HEK293 (cell line): Measurements from ENCODE around the gene AGBL3.

Source experiments
- HIC1 ChIP-seq: fragments of 450-650 bp; formaldehyde crosslinking; IDR thresholded peaks from 2 replicates; pipeline ENCODE4 v1.5.1; 2016; ENCODE audit warnings: missing biosample characterization, missing genetic modification characterization
- MEIS1 ChIP-seq: sonication (generic); formaldehyde crosslinking; IDR thresholded peaks from 2 replicates; pipeline ENCODE4 v1.8.1; 2022; ENCODE audit warnings: missing genetic modification reagents, mild to moderate bottlenecking, borderline replicate concordance
- REST ChIP-seq: fragments of 450-650 bp; formaldehyde crosslinking; IDR thresholded peaks from 2 replicates; pipeline ENCODE4 v1.5.1; 2016; ENCODE audit warnings: missing biosample characterization, missing genetic modification characterization
- ZNF302 ChIP-seq: fragments of 450-650 bp; formaldehyde crosslinking; IDR thresholded peaks from 2 replicates; pipeline ENCODE4 v1.5.1; 2016; ENCODE audit warnings: missing biosample characterization, missing genetic modification characterization, low read depth
- ZNF362 ChIP-seq: fragments of 450-650 bp; formaldehyde crosslinking; IDR thresholded peaks from 2 replicates; pipeline ENCODE4 v1.5.1; 2016; ENCODE audit warnings: missing biosample characterization, missing genetic modification characterization
- ZNF416 ChIP-seq: fragments of 450-650 bp; formaldehyde crosslinking; IDR thresholded peaks from 2 replicates; pipeline ENCODE4 v1.5.1; 2016; ENCODE audit warnings: missing biosample characterization, missing genetic modification characterization
- ZNF510 ChIP-seq: fragments of 450-650 bp; formaldehyde crosslinking; IDR thresholded peaks from 2 replicates; pipeline ENCODE4 v1.5.1; 2018; ENCODE audit warnings: mild to moderate bottlenecking, missing genetic modification characterization, missing biosample characterization; ENCODE audit not compliant: insufficient replicate concordance
- ZNF600 ChIP-seq: fragments of 450-650 bp; formaldehyde crosslinking; IDR thresholded peaks from 2 replicates; pipeline ENCODE4 v1.5.1; 2016; ENCODE audit warnings: missing biosample characterization, missing genetic modification characterization
- ZNF623 ChIP-seq: fragments of 450-650 bp; formaldehyde crosslinking; IDR thresholded peaks from 2 replicates; pipeline ENCODE4 v1.5.1; 2016; ENCODE audit warnings: missing biosample characterization, missing genetic modification characterization
- TF ChIP-seq, protein P1 (sequence below): fragments of 450-650 bp; formaldehyde crosslinking; IDR thresholded peaks from 2 replicates; pipeline ENCODE4 v1.5.1; 2016; ENCODE audit warnings: missing biosample characterization, missing genetic modification characterization

DNA sequence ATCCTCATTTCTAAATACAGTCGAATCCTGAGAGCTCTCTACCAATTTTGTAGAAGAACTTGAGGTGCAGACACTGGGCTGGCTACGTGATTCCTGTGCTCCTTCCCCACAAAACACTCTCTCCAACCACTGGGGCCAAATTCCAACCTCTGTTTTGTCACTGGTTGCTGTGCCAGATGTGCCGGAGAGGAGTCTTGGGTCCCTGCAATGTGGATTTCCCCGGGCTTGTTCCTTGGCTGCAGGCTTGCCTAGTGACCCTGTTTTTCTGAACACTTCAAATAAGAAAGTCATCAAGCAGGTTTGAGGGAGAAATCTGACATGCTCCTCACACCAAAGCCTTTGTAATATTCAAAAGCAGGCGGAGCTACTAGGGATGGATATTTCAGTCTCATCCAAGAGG lies 44.4 kb upstream of the AGBL3 start:
- TF ChIP-seq, protein P1, sequence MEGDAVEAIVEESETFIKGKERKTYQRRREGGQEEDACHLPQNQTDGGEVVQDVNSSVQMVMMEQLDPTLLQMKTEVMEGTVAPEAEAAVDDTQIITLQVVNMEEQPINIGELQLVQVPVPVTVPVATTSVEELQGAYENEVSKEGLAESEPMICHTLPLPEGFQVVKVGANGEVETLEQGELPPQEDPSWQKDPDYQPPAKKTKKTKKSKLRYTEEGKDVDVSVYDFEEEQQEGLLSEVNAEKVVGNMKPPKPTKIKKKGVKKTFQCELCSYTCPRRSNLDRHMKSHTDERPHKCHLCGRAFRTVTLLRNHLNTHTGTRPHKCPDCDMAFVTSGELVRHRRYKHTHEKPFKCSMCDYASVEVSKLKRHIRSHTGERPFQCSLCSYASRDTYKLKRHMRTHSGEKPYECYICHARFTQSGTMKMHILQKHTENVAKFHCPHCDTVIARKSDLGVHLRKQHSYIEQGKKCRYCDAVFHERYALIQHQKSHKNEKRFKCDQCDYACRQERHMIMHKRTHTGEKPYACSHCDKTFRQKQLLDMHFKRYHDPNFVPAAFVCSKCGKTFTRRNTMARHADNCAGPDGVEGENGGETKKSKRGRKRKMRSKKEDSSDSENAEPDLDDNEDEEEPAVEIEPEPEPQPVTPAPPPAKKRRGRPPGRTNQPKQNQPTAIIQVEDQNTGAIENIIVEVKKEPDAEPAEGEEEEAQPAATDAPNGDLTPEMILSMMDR (tag by site-specific recombination), result no peak
- TF ChIP-seq REST (tag by site-specific recombination), result no peak
- no peak for TF ChIP-seq ZNF416 (tag by site-specific recombination)
- no peak for TF ChIP-seq ZNF510 (tag by site-specific recombination)
- TF ChIP-seq ZNF600 (tag by site-specific recombination), result no peak
- no peak for TF ChIP-seq HIC1 (tag by site-specific recombination)
- TF ChIP-seq MEIS1 (CRISPR knock-in tag), result no peak
- no peak for TF ChIP-seq ZNF362 (tag by site-specific recombination)
- TF ChIP-seq ZNF623, result no peak
- no peak for TF ChIP-seq ZNF302 (tag by site-specific recombination)
